Stimulated activated CD4-positive, alpha-beta T cell treated with anti-CD3 and anti-CD28 coated beads, Interleukin-4, amount 100 ng/mL, for 1 hour (primary cell): ENCODE data around the gene BOC.

ENCODE experiments used
- DNase-seq: peaks from one replicate; pipeline ENCODE4 v3.0.0-alpha.2; 2020

The BOC gene

GRCh38 chr3:113186566-113186965 lies 24.8 kb upstream of the BOC start:
- no peak for DNase-seq

GRCh38 chr3:113193288-113193687 lies 18.1 kb upstream of the BOC start:
- DNase-seq: no peak

GRCh38 chr3:113193719-113194118 lies 17.6 kb upstream of the BOC start:
- no peak for DNase-seq

GRCh38 chr3:113194823-113195401 lies 16.4 kb upstream of the BOC start:
- DNase-seq: no peak

GRCh38 chr3:113200351-113200750 lies 11.0 kb upstream of the BOC start:
- DNase-seq: no peak

- no peak for DNase-seq
Measured at GRCh38 chr3:113200946-113201345, 10.4 kb upstream of the BOC start.

- DNase-seq: no peak
Measured at GRCh38 chr3:113204371-113204770, 7.0 kb upstream of the BOC start.

GRCh38 chr3:113205481-113205880 lies 5.9 kb upstream of the BOC start:
- no peak for DNase-seq

GRCh38 chr3:113210604-113211329 lies 590 bp upstream of the BOC start:
- DNase-seq: no peak

- DNase-seq: no peak
Measured at GRCh38 chr3:113212150-113212843, 940 bp downstream of the BOC start.

GRCh38 chr3:113212844-113213375 lies 1.6 kb downstream of the BOC start:
- no peak for DNase-seq

GRCh38 chr3:113213896-113214587 lies 2.7 kb downstream of the BOC start:
- no peak for DNase-seq

GRCh38 chr3:113214917-113215595 lies 3.7 kb downstream of the BOC start:
- DNase-seq: no peak

GRCh38 chr3:113216393-113216792 lies 5.0 kb downstream of the BOC start:
- DNase-seq: no peak

- DNase-seq: no peak
Measured at GRCh38 chr3:113218011-113218680, 6.8 kb downstream of the BOC start.

- DNase-seq: no peak
Measured at GRCh38 chr3:113218681-113219045, 7.3 kb downstream of the BOC start.

GRCh38 chr3:113219605-113220300 lies 8.4 kb downstream of the BOC start:
- no peak for DNase-seq

- DNase-seq: no peak
Measured at GRCh38 chr3:113220721-113221120, 9.4 kb downstream of the BOC start.

GRCh38 chr3:113221721-113222257 lies 10.4 kb downstream of the BOC start:
- DNase-seq: no peak

- DNase-seq: no peak
Measured at GRCh38 chr3:113222451-113223086, 11.2 kb downstream of the BOC start.
